Measurements from ENCODE around the gene RAB13.

The RAB13 gene

DNA sequence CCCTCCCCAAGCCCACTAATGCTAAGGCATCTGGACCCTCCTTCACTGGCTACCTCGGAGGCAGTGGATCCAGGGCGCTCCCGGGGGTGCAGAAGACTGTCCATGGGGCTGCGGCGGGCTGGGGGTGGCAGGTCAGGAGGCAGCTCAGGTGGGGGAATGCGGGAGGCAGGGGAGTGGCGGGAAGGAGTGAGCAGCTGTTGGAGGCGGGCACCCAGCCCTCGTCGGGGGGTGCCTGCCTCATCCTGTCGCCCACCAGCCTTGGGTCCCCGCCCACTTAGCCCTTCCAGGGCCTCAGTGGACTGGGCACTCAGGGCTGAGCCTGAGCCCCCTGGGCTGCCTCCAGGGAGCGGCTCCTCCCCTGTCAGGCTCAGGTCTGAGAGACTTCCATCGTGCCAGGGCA is 52.7 kb downstream of the RAB13 start:
- DNase-seq (ENCODE audit: low read depth in 2 of 2): no peak

DNA sequence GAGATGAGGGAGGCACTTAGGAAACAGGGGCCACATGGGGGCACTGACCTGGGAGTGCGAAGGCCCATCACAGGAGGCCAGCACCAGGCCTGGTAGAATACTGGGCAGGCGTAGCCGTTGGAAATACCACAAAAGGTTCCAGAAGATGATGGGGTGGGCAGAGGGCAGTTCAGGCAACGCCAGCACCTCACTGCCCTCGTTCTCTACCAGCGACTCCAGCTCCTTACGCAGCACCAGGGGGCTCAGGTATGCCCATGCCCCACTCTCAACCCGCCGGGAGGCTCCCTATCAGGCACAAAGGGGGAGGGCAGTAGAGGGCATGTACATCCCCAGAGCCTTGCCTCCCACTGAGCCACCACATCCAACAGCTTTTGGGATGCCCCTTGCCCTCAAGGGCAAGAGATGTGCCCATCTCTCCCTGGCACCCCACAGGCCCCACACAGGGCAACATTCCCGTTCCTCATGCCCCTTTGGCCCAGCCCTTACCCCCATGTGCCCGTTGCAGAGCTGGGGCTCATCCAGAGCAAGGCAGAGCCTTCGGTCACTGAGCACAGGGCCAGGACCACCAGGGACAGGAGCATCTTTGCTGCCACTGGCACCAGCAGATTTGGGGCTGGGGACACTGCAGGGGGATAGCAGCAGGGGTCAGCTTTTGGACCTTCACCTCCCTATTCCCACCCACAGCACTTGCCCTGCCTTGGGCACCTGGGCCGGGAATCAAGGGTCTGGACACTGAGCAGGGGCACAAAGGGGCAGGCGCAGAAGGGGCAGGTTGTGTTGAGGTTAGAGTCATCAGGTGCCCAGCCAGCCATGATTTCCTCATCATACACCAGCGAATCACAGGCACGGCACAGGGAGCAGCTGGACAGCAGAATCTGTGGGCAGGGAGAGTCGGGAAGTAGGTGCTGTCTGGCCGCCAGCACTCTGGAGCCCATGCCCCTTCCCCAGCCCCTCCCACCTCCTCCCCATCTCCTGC is 53.7 kb downstream of the RAB13 start:
- DNase-seq (ENCODE audit: low read depth in 2 of 2): no peak

All from fibroblast of skin of left quadriceps (primary cell).